Cerebellar nuclear complex (tissue), 1 donor: Measurements from ENCODE around the gene LRRC14B.
"Not testable (repeated sequence)": the region's sequence is repeated elsewhere in the genome, so short reads cannot be mapped to it uniquely, and the experiment has no call there.

Experiments
- DNase-seq, 2 experiments: peaks; one replicate each; lab custom pipeline; 2025; lab: John Stamatoyannopoulos, UW

Gene LRRC14B

GRCh38 chr5:207599-207998 is 16.3 kb downstream of the LRRC14B start:
- DNase-seq, result no peak

DNA sequence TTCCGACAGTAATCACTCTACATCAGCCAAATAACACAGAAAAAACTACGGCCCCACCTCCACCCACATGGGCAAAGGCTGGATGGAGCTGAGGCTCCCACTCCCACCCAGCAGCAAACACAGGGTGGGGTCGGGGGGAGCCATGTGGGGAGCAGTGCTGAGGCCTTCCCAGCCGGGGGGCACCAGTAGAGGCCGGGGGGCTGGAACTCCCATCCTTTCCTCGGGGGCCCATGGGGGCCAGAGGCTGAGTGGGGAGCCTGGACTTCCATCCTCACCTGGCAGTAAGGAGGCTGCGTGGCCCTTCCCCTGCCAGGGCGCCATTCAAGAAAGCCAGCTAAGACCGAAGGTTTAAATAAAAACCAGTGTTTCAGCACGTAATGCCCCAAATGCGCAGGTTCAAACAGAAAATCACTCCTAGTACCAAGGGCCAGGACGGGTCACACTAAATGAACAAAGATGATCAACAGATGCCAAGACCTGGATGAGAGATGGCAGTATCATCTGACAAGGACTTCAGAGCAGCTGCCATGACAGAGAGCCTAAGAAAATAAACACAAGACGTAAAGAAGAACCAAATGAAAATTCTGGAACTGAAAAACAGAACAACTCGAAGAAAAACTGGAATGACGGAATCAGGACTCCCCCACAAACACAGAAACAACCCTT is 17.3 kb downstream of the LRRC14B start:
- DNase-seq, result no peak

DNA sequence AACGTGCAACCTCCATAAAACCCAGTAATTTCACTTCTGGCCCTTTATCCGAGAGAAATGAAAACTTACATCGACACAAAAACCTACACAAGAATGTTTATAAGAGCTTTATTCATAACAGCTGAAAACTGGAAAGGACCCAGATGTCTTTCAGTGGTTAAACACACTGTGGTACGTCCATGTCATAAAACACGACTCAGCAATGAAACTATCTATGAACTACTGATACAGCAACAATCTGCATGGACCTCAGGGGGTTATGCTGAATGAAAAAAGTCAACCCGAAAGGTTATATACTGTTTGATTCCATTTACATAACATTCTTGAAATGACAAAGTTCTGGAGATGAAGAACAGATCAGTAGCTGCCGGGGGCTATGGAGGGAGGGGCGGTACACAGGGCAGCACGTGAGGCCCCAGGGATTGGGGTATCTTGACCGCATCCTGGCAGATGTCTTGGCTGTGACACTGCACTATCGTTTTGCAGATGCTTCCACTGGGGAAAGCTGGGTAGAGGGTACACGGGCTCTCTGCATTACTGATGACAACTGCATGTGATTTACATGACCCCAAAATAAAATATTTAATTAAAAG is 22.6 kb downstream of the LRRC14B start:
- DNase-seq, result no peak

DNA sequence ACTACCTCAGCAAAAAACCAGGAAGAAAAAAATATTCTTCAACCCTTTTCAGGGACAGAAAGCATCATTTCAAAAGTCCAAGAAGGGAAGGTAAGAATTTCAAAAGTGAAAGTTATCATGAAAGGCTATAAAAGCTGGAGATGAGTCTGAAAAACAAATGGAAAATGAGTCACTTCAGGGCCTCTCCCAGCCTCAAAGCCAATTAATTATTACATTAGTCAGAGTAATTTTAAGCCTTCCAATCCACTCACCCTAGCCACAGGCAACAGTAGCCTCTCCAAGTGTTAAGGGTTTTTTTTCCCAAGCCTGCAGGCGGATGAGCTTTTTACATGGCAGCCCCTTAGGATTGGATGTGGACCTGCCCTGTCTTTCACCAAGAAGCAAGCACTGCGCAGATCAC is 24.0 kb downstream of the LRRC14B start:
- DNase-seq, result not testable (repeated sequence)

DNA sequence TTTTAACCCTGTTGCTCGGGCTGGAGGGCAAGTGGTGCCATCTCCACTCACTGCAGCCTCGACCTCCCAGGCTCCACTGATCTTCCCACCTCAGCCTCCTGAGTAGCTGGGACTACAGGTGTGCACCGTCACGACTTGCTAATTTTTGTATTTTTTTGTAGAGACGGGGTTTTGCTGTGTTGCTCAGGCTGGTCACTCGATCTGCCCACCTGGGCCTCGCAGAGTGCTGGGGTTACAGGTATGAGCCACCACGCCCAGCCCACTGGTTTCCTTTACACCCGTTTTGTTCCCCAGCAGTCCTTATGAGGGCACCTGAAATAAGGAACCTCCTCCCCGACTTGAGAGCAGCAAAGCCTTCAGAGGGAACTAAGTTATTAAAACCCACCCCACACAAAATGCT is 24.8 kb downstream of the LRRC14B start:
- not testable (repeated sequence) for DNase-seq

GRCh38 chr5:217494-218456 is 26.5 kb downstream of the LRRC14B start, which contains the start of the genes CCDC127 and SDHA:
Gene CCDC127, minus strand, starts transcription at chr5:218153. Its CDS starts 1,304 bp downstream, at chr5:216849.
Gene SDHA, plus strand, starts transcription at chr5:218320. Its CDS starts 36 bp downstream, at chr5:218356.
- peak in 1 of 2 experiments; percentile 49 for DNase-seq

DNA sequence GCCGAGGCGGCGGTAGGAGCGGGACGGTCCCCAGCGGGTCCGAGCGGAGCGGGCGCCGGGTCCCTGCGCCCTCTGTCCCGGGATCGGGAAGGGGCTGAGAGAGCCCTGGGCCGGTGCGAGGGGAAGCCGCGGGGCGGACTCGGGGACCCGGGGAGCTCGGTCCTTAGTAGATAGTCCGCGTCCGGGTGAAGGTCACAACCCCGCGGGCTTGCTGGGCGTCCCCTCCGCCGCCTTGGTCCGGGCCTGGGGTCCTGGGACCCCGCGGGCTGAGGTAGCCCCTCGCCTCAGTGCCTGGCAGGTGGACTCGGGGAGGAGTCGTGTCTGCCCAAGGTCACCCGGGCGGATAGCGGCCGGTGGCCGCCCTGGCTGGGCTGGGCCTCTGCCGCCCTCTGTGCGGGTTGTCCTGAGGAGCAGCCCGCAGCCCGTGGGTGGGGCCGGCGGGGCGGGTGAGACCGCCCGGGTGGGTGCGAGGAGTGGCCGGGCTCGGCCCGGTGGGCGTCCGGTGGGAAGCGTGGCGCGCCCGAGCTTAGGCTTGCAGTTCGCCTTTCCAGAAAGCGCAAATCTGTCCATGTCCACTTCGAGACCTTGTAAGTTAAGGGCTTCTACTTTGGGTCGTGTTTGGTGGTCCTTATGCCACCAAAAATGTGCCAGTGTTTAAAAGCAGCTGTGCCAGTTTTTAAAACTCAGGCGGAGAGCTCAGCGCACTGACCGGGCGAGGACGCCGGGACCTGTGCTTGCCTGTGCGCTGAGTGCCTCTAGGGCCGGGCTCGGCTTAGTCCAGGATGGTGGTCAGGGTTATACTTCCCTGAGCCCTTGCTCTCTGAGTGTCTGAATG is 27.4 kb downstream of the LRRC14B start:
- DNase-seq, result no peak

DNA sequence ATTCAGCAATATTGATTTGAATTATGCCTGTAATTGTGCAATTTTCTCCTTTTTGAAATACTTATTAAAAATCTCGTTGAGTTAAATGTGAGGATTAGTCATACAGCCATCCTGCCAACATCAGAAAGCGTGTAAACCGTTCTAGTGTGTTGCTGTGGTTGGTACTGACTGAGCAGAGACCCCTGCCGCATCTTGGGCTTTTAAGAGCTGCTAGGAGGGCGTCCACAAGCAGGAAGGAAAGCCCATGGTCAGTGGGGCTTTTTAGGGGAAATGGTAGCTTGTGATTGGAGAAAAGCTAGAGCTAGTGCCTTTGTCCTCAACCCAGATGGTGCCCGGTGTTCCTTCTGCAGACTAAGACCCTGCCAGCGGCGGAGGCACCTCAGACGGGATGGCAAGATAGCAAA is 28.2 kb downstream of the LRRC14B start:
- DNase-seq, result no peak

DNA sequence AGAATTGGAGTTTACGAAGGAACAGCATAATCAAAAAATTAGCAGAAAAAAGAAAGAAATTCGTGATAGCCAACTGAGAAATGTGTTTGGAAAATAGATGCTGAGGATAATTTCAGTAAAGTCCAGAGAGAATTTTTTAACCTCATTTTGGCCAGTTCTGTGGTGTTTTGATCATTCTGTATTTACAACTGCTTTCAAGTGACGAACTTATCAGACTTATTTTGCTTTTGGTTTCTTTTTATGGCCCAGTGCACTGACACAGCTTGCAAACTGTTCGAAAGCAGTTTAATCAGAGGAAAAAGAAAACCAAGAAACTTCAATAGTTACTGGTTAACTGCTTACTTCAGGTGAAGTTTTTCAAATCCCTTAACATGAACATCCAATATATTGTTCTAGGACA is 28.7 kb downstream of the LRRC14B start:
- DNase-seq, result no peak

GRCh38 chr5:222951-223715 is 31.8 kb downstream of the LRRC14B start:
- not testable (repeated sequence) for DNase-seq

DNA sequence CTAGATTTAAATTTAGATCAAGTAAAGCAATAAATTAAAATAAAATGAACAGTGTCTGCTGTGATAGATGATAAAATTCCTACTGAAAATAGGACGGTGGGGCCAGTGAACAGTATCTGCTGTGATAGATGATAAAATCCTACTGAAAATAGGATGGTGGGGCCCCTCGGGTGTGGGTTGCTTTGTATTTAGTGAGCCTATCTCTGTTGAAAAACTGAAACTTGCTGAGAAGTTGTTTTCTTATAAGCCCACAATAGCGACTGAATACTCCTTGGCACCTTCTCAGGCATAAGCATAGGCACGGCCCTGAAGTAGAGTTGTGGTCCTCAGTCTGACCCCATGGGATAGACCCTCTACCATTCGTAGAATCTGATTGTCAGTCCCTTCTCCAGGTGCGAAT is 32.5 kb downstream of the LRRC14B start:
- DNase-seq, result no peak

DNA sequence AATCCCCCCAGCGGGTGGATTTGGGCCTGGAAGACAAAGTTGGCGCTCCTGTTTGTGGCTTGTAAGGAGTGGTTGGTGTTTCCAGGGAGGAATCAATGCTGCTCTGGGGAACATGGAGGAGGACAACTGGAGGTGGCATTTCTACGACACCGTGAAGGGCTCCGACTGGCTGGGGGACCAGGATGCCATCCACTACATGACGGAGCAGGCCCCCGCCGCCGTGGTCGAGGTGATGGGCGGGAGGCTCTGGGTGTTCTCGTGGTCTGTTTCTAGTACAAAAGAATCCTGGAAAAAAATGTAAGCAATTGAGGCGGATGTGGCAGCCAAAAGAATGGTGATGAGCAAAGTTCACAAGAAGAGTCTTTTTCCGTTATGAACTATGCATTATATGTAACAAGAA is 34.0 kb downstream of the LRRC14B start:
- DNase-seq, result no peak

DNA sequence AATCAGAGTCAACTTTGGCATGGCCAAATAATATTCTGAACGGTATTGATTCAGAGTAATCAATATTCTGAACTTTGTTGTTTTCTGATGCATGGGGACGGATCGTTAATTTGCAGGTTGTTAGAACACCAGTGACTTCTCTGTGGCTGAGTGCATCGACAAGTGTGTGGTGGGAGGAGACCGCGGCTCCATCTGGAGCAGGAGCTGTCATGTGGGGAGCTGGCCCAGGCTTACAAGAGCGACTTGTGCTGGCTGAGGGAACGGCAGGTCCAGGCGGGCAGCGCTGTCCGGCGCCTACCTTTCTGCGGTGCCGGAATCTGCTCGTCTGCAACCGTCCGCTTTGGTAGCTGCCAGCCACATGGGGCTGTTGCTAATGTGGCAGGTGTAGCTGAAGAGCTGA is 36.1 kb downstream of the LRRC14B start:
- peak in 1 of 2 experiments; percentile 8 for DNase-seq

DNA sequence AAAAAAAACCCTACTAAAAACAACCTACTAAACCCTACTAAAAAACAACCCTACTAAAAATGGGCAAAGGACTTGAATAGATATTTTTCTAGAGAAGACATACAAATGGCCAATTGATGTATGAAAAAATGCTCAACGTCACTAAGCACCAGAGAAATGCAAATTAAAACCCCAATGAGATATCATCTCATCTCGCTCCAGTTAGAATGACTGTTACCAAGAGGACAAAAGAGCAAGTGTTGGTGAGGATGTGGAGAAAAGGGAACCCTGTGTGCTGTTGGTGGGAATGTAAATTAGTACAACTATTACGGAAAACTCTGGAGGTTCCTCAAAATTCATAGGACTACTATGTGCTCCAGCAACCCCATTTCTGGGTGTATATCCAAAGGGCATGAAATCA is 37.6 kb downstream of the LRRC14B start:
- no peak for DNase-seq

- no peak for DNase-seq
Observed at GRCh38 chr5:230711-231110, 39.4 kb downstream of the LRRC14B start.

DNA sequence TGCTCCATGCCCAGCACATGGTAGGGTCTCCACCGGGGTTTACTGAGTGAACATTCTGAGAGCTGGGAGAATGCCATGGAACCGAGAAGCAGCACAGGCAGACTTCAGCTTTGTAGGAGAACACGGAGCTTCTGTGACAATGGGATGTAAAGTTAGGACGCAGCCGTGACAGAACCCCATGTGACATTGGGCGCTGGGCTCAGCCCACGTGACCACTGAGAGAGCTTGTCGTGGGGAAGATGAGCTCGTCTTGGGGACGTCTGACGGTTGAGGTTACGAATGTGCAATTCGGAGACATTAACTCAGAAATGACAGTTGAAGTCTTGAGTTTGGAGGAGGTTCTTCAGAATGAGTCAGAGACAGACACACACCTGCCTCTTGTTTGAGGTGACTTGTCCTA is 40.4 kb downstream of the LRRC14B start:
- no peak for DNase-seq

- DNase-seq, result not testable (repeated sequence)
Observed at GRCh38 chr5:233426-233825, 42.1 kb downstream of the LRRC14B start.

DNA sequence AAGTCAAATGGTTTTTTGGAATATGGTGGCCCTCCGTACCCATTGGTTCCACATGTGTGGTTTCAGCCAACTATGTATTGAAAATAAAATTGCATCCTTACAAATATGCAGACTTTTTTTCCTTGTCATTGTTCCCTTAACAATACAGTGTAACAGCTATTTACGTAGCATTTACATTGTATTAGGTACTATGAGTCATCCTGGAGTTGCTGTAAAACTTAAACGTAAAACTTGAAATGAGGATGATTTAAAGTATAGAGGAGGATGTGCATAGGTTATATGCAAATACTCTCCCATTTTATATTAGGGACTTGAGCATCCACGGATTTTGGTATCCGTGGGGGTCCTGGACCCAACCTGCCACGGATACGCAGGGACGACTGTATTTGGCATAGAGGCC is 43.2 kb downstream of the LRRC14B start:
- no peak for DNase-seq

- not testable (repeated sequence) for DNase-seq
Observed at GRCh38 chr5:235527-235926, 44.2 kb downstream of the LRRC14B start.

DNA sequence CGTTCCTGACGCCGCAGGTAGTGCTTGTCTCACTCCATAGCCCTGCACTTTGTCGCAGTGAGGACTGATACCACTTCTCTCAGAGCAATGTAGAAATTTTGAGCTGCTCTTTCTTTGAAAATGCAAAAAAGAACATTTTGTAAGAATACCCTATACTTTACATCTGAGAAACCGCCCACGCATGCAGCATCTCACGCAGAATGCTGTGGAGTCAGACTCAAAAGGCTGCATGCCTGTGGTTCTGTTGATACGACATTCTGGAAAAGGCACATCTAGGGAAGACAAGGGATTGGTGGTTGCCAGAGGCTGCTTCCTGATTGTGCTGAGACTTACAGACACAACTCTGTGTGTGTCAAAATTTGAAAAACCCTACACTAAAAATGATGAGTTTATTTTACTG is 46.6 kb downstream of the LRRC14B start:
- DNase-seq, result not testable (repeated sequence)

GRCh38 chr5:240550-240949 is 49.3 kb downstream of the LRRC14B start:
- DNase-seq, result not testable (repeated sequence)
